HG03575 (cell line): ENCODE data around the gene TTLL11.

Experiments
- ATAC-seq: cut with Tn5 transposase; IDR thresholded peaks from one replicate; pipeline ENCODE4 v1.9.1; 2021; ENCODE audit not compliant: unreplicated experiment, insufficient number of reproducible peaks, low FRiP score; ENCODE audit errors: extremely low read depth

TTLL11 gene

DNA sequence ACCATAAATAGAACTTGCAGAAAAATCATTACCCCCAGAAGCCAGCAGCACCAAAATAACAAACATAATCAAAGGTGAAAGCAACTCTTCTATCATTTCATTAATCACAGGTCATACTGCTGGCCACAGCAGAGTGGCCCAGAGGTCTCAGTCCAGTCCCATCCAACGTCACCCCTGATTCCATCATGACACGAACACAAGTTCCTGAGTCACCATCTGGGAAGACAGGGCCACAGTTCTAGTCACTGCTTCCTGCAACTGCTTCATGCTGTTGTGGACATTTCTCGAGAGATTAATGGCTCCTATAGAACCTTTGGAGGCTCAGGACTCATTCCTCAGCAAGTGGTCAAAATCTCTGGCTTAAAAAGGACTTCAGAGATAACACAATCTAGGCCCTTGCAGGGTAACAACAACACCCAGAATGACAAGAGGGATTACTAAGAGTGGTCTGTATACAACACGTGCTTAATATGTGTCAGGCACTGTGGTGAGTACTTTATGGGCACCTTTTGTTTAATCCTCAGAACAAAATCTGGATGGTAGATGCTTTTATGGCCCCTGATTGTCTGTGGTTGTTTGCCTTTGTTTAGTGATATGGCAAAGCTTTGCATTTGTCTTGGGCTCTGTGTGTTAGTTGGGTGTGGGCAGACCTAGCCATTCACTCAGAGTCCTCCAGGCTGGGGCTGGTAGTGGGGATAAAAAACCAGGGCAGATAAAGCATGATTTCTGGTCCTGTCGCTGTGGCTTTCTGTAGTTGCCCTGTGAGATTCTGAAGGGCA is 257.3 kb downstream of the TTLL11 start:
- ATAC-seq: no peak

DNA sequence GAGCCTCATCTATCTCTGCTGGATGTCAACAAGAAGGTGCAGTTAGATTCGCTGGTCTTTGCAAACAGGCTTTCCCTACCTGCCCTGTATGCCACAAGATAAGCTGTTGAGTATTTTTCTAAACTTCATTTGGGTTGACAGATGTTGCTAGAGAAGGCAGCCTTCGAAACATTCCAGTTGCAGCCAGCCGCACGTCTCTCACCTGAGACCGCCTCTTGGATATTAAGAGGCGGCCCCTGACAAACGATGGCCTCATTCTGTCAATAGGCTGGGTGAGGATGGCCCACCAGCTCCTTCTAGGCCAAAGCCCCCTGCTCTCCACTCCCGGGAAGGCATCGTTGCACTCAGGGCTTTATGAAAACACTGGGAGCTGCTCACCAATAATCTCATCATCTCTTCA is 260.0 kb downstream of the TTLL11 start:
- ATAC-seq: no peak

DNA sequence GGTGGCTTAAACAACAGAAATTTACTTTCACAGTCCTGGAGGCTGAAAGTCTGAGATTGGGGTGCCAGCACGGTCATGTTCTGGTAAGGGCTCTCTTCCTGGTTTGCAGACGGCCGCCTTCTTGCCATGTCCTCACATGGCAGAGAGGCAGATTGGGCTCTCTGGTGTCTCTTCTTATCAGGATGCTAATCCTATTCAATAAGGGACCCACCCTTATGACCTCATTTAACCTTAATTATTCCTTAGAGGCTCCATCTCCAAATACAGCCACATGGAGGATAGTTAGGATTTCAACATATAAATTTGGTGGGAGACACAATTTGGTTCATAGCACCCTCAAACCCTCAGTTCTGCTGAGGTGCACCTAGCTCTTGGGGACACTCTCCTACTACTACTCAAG is 261.2 kb downstream of the TTLL11 start:
- ATAC-seq: no peak

DNA sequence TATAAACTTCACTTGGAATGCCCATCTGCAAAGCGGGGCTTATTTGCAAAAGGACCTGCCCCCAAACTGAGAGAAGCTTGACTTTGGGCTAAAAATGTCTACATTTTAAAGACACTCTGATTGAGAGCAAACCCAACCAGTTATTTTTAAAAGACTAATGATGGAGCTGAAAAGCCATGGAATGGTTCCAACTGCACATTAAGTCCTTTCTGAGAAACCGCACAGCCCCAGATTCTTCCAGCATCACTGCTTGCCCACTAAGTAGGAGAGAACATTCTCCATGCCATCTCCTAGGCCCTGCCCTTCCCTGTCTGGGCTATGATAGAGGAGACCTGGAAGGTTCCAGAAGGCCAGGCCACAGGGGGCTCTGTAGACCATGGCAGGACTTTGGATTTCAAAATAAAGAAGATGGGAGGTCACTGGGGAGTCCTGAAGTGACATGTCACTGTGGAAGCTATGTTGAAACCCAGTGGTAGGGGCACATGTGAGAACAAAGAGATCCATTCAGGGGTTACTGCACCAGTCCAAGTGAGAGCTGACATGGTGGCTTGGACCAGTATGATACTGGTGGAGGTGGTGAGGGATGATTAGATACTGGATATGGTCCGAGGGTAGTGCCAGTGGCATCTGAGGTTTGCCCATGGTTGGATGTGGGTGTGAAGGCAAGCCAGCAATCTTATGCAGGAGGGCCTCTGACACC is 262.5 kb downstream of the TTLL11 start:
- no peak for ATAC-seq

DNA sequence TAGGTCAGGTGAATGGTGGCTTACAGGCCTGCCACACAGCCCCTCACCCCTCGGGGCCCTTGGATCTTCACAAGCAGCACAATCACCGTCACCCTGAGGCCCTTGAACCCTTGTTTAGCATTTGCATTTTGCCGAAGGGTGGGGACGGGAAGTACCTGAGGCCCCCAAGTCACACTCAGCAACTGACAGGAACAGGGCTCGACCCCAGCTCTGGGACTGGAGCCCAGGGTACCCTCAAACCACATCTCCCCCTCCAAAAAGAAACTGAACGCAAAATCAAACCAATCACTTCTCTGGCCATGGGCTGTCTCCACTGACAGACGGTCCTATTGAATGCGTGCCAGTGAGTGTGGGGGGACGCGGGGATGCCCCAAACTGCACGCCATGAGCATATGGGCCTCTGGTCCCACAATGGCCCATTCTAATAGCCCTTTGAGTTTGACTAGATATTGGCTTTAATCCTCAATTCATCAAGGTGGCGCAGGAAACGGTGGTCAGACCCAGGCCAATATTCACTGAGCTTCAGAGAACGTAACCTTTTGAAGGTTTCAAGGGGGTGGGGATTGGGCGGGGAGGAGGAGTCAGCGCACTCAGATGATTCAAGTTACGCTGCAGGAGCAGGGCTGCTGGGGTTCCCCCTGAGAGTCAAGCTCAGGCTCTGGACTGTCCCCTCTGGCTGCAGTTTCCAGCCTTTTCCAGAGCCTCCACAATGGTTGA is 265.7 kb downstream of the TTLL11 start:
- no peak for ATAC-seq

DNA sequence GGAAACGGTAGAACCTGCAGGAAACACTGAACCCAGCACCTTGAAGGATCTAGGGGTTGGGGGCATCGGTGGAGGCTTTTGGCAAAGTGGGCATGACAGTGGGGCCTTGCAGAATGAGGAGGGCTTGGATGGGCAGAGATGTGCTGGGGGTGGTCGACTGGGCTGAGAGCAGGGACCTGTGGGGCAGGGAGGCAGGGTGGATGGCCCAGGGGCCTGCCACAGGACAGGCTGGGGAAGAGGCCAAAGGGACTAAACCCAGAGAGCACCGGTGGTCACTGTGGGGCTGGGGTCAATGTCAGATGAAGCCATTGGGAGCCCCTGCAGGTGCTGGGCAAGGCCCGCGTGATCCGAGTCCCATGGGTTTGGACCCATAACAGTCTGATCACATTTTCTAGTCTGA is 266.4 kb downstream of the TTLL11 start:
- no peak for ATAC-seq

DNA sequence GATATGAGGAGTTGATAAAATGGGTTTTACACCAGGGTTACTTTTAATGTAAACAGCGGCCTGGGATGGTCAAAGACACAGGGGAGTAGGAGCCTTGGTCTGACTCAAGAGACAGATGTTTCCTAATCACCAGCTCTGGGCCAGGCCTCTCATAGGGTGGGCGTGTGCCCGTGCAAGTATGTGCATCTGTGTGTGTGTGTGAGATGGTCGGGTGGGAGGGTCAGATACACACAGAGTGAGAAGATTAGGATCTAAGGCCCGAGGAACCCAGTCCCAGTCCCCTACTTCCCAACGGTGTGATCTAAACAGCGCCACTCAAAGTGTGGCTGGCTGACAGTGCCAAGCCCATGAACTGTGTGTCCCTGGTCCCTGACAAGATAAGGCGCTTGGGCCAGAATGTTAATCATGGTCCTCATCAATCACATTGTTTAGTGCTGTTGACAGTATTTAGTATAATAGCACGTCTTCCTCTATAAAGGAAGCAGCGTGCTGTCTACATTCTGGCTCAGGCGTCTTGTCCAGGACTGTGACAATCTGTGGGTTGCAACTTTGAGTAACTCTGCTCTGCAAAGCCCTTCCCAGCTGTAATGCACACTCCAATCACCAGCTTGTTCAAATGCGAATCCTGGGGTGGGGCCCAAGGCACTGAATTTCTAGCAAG is 267.9 kb downstream of the TTLL11 start:
- ATAC-seq: no peak

DNA sequence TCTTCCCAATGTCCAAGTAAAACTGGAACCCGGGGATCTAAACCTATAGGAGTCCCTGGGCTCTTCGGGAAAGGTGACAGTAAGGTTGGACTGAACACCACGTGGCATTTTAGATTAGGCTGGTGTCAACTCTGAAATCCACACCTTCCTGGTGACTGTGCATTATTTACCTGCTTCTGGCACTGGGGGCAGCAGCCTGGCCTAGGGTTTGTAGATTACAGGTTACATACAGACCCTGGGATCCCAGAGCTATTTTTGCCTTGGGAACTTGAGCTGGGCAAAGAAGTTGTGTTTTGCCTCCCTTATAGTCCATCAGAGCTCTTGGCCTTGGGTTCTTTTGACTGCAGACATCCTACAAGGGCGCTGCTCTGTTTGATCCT is 268.5 kb downstream of the TTLL11 start:
- ATAC-seq: no peak

DNA sequence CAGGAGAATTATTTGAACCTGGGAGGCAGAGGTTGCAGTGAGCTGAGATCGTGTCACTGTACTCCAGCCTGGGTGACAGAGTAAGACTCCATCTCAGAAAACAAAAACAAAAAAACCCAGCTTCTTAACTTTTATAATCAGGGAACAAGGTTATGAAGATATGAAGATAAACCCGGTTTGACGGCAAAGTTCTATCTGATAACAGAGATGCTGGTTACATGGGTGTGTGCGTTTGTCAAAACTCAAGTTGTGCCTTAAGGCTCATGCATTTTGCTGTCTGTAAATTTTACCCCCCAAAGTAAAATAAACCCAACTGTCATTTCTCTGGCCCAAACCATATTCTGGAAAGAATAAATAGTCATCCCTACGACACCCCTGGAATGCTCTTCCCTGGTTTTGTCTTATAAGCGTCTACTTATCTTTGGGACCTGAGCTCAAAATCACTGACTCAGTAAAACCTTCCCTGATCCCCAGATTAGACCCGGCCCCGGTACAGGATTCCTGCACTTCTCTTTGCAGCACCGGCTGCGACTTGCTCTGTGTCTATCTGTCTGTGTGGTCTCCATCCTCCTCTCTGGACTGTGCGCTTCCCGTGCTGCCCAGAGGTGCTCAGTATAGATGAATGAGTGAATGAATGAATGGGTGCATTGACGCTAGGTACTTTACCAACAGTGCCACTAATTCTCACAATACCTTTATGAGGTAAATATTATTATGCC is 269.5 kb downstream of the TTLL11 start:
- no peak for ATAC-seq

DNA sequence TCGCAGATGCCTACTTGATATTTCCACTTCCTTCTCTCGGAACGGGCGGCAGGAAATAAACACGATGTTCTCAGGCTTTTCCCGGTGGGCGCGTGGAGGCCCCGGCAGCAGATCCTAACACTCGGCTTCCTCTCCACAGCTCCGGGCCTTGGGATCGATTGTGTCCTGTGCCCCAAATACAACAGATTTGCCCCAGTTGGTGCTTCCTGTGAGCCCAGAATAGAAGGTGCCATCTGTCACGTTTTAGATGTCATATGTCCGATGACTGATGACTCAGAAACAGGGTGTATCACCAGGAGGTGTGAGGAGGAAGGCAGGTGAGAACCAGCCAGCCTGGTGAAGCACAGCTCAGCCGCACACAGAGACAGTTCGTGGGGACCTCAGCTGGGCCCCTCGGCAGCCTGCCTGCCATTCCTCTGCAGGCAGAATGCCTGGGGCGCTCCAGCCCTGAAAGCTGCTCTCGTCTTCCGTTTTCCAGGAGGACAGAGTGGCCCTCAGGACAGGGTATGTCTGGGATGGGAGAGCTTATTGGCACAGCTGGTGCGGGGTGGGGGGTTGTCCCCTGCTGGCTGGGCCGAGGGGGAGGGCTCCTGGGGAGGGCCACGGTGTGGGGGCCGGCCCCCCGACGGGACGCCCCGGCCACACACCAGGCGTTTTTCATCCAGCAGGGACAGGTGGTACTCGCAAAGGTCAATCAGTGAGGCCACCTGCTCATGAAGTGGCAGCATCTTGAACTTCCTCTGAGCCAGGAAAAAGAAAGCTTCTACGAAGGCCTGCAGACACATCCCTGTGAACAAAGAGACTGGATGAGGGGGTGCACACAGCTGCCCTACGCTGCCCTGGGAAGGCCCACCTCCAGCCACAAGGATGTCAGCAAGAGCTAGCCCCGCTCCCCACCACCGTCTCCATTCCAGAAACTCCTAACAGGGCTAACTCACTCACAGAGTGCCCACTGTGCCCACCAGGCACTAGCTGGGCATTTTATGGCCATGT is 270.7 kb downstream of the TTLL11 start:
- ATAC-seq: no peak

DNA sequence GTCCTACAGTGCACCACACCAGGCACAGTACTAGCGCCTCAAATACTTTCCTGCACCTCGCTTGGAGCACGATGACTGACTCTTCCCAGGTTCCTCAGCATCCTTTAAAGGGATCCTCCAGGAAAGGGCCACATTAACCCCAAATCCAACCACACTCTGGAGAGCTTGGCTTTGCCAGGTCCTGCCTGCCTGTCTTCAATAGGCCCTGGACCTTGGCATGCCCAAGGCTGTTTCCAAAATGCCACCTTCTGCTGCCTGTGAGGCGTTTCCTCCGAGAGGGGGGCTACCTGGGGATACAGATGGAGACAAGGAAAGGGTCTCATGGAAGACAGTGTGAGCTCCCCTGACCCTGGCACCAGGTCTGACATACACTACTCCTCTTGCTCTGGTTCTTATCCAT is 271.8 kb downstream of the TTLL11 start:
- no peak for ATAC-seq

DNA sequence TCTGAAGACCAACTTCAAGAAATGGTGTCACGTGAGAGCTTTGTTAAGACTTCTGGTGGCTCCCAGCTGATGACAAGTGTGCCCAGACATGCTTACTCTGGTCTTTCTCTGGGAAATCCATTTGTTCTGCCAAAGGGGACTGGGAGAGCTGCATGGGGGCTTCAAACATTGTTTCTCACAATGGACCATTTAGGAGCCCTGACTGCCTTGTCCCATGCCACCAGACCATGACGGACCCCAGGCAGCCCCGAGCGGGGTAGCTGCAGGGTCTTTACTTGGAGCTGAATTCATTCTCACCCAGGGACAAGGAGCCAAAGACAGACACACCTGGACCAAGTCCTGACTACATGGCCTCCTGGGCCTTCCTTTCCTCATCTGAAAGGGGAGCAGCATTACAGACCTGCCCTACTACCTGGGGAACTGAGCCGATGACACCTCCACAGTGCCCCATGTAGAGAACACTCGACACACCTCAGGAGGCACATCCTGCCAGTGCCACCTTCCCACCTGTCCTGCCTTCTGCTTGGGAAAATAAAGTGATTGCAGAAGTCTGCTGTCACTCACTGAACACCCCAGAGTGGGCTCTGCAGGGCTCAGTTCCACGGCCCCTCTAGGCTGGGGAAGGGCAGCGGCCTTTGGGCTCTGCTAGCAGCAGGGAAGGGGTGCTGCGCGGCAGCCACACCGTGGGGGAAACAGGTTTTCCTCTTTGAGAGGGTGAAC is 272.7 kb downstream of the TTLL11 start:
- no peak for ATAC-seq

DNA sequence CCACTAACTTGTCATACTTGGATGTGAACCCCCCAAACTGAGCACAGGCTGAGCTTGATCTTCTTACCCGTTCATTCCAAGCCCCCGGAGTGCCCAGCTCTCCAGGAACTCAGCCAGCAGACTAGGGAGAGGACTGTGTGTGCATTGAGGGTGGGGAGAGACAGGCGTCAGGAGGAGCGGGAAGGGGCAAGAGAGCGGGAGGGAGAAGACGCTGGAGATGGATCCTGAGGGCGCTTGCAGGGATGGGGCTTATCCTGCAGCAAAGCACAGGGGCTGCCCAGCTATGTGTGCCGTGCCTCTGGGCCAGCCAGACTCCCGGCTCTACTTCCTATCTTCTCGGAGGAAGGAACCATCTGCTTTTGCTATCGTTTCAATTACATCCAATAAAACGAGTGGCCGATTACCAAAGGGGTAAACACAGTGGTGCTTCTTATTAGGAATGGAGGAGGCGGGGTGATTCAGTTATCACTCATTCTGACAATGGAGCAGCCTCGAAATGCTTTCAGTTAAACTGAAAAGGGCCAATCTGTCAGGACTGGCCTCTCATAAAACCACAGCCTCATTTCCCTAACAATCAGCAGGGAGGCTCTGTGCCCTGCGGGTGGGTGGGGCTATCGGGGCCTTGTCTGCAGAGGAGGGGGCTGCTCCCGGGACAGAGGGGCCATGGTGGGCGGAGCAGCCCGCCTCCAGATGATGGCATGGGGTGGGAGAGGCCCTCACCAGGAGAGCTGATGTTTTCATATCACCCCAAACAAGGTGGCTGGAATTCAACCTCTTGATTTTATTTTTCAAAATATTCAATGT is 273.5 kb downstream of the TTLL11 start:
- no peak for ATAC-seq

DNA sequence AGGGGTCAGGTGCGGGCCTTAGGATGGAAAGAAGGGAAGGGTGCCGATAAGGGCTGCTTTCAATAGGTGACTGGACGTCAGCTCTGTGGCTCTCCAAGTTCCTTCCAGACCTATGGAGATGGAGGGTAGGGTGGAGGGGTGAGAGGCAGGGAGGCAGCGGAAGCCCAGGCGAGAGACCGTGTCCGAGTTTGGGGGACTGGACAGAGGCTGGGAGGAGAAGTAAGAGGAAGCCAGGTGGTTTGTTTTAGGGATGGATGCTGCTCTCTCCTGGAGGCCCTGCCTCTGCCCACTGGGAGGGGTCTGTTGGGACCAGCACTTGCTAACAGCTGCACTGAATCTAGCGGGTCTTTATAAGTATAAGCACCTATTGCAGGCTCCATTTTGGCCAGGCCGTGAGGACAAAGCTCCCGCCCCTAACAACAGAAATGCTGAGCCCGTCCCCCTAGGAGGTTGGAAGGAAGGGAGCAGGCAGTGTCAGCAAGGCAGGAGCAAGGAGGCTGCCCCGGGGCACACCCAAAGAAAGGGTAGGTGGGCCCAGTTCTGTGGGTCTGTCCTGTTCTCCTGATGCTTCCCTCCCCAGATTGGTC is 274.2 kb downstream of the TTLL11 start:
- no peak for ATAC-seq

DNA sequence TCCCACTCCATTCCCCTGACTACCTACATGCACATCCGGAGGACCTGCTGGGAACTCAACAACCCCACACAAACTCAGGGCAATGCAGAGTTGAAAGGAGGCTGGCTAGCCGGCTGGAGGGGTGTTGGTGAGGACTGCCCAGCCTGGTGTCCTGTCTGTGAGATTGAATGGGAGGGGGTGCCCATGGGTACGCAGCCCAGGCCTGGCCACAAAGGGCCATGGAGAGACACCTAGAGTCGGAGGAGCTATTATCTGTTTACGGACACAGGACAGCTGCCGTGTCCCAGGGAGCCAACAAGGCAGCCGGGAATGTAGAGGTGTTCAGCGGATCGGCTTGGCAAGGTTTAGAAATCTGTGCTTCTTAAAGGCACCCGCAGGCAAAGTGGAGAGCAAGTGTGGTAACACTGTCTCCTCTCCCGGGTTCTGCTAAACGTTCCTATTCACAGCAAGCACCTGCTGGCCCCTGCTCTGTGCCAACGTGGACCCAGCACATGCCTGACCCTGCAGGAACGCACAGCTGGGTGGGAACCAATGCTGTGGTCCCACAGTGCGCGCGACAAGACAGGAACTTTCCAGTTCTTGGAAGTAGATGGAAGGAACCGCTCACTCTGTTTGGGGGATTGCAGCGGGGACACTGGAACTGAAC is 275.0 kb downstream of the TTLL11 start:
- ATAC-seq: no peak

DNA sequence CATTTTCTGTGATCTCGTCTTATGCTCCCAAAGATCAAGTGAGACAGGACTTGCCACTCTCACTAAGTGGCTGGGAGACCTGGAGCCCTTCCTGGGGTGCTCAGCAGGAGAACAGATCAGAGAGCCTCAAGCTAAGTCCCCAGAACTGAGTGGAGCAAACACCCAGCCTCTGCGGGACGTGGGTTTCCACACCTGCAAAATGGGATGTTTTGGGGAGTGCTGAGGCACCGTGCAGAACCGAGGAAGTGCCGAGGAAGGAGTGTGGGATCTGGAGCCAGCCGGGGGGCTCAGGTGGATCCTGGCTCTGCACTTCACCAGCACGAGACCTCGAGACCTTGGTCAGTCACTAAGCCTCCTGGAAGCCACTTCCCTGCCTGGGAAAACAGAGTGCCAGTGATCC is 275.6 kb downstream of the TTLL11 start:
- no peak for ATAC-seq
